Neuronal stem cell (in vitro differentiated cells): Measurements from ENCODE around the gene DCT.

Source experiments
- DNase-seq: peaks from one replicate; pipeline ENCODE4 v3.0.0-alpha.2; 2013; ENCODE audit warnings: low spot score
- H2AFZ ChIP-seq: one replicate; pipeline ENCODE4 v1.6.1; 2013; ENCODE audit warnings: mild to moderate bottlenecking, low read length, inconsistent platforms
- H2AK5ac ChIP-seq: 2 replicates; pipeline ENCODE4 v1.6.1; 2013; ENCODE audit warnings: low read depth, mild to moderate bottlenecking, inconsistent platforms, low read length, moderate library complexity, mixed read lengths
- H2BK120ac ChIP-seq: 2 replicates; pipeline ENCODE4 v1.6.1; 2013; ENCODE audit warnings: low read depth, mild to moderate bottlenecking, inconsistent platforms, low read length, moderate library complexity, mixed read lengths
- H2BK12ac ChIP-seq: one replicate; pipeline ENCODE4 v1.6.1; 2013; ENCODE audit warnings: low read length, inconsistent platforms
- H2BK15ac ChIP-seq: 2 replicates; pipeline ENCODE4 v1.6.1; 2013; ENCODE audit warnings: mild to moderate bottlenecking, low read length, inconsistent platforms, mixed read lengths
- H2BK5ac ChIP-seq: one replicate; pipeline ENCODE4 v1.6.1; 2013; ENCODE audit warnings: inconsistent platforms, mild to moderate bottlenecking, low read length, moderate library complexity
- H3K14ac ChIP-seq: one replicate; pipeline ENCODE4 v1.6.1; 2013; ENCODE audit warnings: low read length, inconsistent platforms
- H3K18ac ChIP-seq: 2 replicates; pipeline ENCODE4 v1.6.1; 2013; ENCODE audit warnings: low read length, inconsistent platforms
- H3K23ac ChIP-seq: 2 replicates; pipeline ENCODE4 v1.6.1; 2013; ENCODE audit warnings: low read depth, mild to moderate bottlenecking, mixed read lengths, low read length, inconsistent platforms; ENCODE audit not compliant: poor library complexity
- H3K27ac ChIP-seq: replicated peaks from 3 replicates; pipeline ENCODE4 v1.5.1; 2013; ENCODE audit warnings: low read length, inconsistent platforms
- H3K27me3 ChIP-seq, 3 experiments: 2 replicates each; pipeline ENCODE4 v1.6.1; 2013; ENCODE audit warnings: low read length in 3 of 3, mild to moderate bottlenecking in 2 of 3, inconsistent platforms in 1 of 3, low read depth in 1 of 3, mixed read lengths in 1 of 3, moderate library complexity in 1 of 3; ENCODE audit not compliant: control insufficient read depth in 3 of 3, insufficient read depth in 3 of 3
- H3K36me3 ChIP-seq, 2 donors: replicated peaks in 1 of 2; 2 replicates each; pipeline ENCODE4 v1.6.1; 2013; ENCODE audit warnings: low read length in 2 of 2; ENCODE audit not compliant: control insufficient read depth in 2 of 2, insufficient read depth in 2 of 2
- H3K4ac ChIP-seq: 2 replicates; pipeline ENCODE4 v1.6.1; 2013; ENCODE audit warnings: inconsistent platforms, mild to moderate bottlenecking, low read length, moderate library complexity
- H3K4me1 ChIP-seq, 2 donors: 1 replicate in 1 of 2; 2 replicates in 1 of 2; pipeline ENCODE4 v1.6.1; 2013; ENCODE audit warnings: low read length in 2 of 2, low read depth in 1 of 2; ENCODE audit not compliant: control insufficient read depth in 2 of 2, insufficient read depth in 1 of 2
- H3K4me2 ChIP-seq: one replicate; pipeline ENCODE4 v1.6.1; 2013; ENCODE audit warnings: mild to moderate bottlenecking, low read length, inconsistent platforms; ENCODE audit not compliant: insufficient read depth, poor library complexity, severe bottlenecking
- H3K4me3 ChIP-seq, 2 donors: 2 replicates each; pipeline ENCODE4 v1.5.1; 2013; ENCODE audit warnings: low read length in 2 of 2, mild to moderate bottlenecking in 2 of 2, inconsistent platforms in 1 of 2, moderate library complexity in 1 of 2
- H3K79me1 ChIP-seq: one replicate; pipeline ENCODE4 v1.6.1; 2013; ENCODE audit warnings: low read depth, mild to moderate bottlenecking, inconsistent platforms, low read length, moderate library complexity
- H3K9ac ChIP-seq: one replicate; pipeline ENCODE4 v1.6.1; 2013; ENCODE audit warnings: mild to moderate bottlenecking, low read depth, low read length, inconsistent platforms; ENCODE audit not compliant: poor library complexity
- H3K9me3 ChIP-seq, 2 donors: replicated peaks in 1 of 2; 2 replicates each; pipeline versions ENCODE3 to v1.6.1; 2013; ENCODE audit warnings: low read length in 2 of 2, mild to moderate bottlenecking in 2 of 2, inconsistent platforms in 1 of 2, low read depth in 1 of 2, mixed read lengths in 1 of 2, moderate library complexity in 1 of 2; ENCODE audit not compliant: control insufficient read depth in 2 of 2, insufficient read depth in 1 of 2
- H4K8ac ChIP-seq: one replicate; pipeline ENCODE4 v1.6.1; 2013; ENCODE audit warnings: low read depth, mild to moderate bottlenecking, inconsistent platforms, low read length, moderate library complexity
- H4K91ac ChIP-seq: one replicate; pipeline ENCODE4 v1.6.1; 2013; ENCODE audit warnings: low read length, low read depth, mild to moderate bottlenecking, inconsistent platforms; ENCODE audit not compliant: poor library complexity
- WGBS, 2 donors: extraction: QIAGEN DNeasy Blood & Tissue Kit; methylation state at CpG; one replicate each; pipeline ENCODE4 v1.1.7; 2013; ENCODE audit warnings: missing lambda C conversion rate in 2 of 2, mixed read lengths in 1 of 2; ENCODE audit not compliant: insufficient read length in 2 of 2, insufficient replicate concordance in 1 of 2; ENCODE audit errors: extremely low coverage in 2 of 2; 5-methylcytosine and 5-hydroxymethylcytosine counted together

Gene DCT

DNA sequence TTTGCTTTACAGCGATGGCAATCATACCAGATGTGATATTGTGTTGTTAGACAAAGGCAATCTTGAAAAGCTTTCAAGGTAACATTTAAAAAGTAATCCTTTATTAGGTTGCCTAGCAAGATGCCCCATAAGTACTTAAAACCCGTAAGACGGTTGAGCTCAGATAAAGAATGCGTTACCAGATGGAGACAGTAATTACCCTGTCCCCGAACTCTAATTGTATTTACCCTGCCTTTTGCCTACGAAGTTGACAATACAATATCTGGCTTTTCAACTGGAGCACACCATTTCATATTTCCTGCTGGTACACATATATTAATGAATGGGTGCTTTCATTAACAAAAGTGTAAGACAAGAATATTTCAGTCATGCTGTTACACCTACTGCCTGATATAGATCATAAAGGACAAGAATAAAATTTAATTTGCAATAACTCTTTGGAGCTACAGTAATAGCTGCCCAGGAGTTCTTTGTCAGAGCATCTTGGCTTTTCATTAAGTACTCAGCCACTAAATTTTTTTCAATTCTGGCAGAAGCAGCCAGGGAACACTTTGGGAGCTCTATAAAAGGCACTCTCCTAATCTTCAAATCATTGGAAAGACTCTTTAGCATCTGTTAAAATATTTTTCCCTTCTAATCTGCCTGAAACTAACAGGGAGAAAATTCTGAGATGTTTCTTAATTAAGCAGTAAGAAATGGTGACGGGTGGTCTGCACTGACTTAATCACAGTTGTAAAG, 63.8 kb downstream of the DCT start:
- Histone ChIP-seq H3K27ac (no peak overlapping the region), H2AK5ac (no peak overlapping the region), H3K4ac (no peak overlapping the region), H3K18ac (no peak overlapping the region), H3K23ac (no peak overlapping the region), H4K8ac (no peak overlapping the region), H3K9me3 (no peaks in the 10 kb centered on the region), H3K9ac (no peak overlapping the region), H2BK120ac (no peak overlapping the region), H3K4me2 (no peak overlapping the region), H3K36me3 (no peaks in the 10 kb centered on the region), H2BK5ac (no peak overlapping the region), H2AFZ (no peak overlapping the region), H2BK15ac (no peak overlapping the region), H3K14ac (no peak overlapping the region), H3K4me1 (peaks cover 0 to 4% of the 10 kb centered on the region in 2 donors), H3K27me3 (no peaks in the 10 kb centered on the region), H2BK12ac (no peak overlapping the region), H3K4me3 (no peak overlapping the region), H3K79me1 (no peaks in the 10 kb centered on the region), H4K91ac (no peak overlapping the region)
- no peak for DNase-seq
- WGBS, 2 donors: no CpG with 5 or more reads among the region's 7 CpGs

DNA sequence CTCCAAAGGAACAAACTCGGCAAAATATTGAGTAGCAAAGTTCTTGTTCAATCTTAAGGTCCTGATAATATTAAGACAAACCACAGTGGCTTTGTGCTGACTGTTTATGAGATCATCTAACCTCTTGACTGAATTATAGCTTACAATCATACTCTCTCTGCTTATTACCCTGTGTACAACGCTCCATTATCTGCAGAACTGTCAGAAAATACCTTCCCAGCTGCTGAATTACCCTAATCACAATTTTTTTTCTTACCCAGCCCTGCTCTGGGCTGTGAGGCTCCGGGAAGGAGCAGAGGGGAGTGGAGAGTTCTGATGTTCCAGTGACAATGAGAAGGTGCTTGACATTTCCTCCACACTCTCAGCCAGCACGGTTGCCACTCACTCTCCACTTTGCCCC, 64.8 kb downstream of the DCT start:
- Histone ChIP-seq H3K36me3 (no peaks in the 10 kb centered on the region), H4K91ac (no peak overlapping the region), H3K27me3 (no peaks in the 10 kb centered on the region), H3K9me3 (no peaks in the 10 kb centered on the region), H3K79me1 (no peaks in the 10 kb centered on the region), H2AFZ (no peak overlapping the region), H3K4me3 (no peak overlapping the region), H2BK12ac (no peak overlapping the region), H3K4ac (no peak overlapping the region), H3K18ac (no peak overlapping the region), H2BK15ac (no peak overlapping the region), H2BK5ac (no peak overlapping the region), H2BK120ac (no peak overlapping the region), H4K8ac (no peak overlapping the region), H3K9ac (no peak overlapping the region), H3K23ac (no peak overlapping the region), H3K14ac (no peak overlapping the region), H3K4me1 (peaks cover 0 to 4% of the 10 kb centered on the region in 2 donors), H3K27ac (no peak overlapping the region), H3K4me2 (no peak overlapping the region), H2AK5ac (no peak overlapping the region)
- WGBS, 2 donors: no CpG with 5 or more reads among the region's 4 CpGs
- no peak for DNase-seq

DNA sequence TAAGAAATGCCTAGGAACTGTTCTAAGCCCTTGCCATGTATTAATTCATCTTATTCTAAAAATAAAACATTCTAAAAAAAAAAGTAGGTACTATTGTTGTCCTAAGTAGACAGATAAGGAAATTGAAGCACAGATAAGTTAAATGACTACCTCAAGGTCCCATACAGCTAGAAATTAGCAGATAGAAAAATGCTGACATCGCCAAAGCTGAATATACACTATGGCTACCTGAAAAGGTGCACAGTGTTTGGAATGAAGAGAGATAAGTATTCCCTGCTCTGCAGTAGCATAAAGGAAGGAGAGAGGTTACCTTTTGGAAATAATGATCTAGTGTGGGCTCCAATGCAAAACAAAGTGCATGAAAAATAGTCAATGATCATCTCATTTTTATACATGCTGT, 65.3 kb downstream of the DCT start:
- Histone ChIP-seq H3K27ac (no peak overlapping the region), H3K14ac (no peak overlapping the region)
- WGBS, 2 donors: no CpG with 5 or more reads among the region's 1 CpG

DNA sequence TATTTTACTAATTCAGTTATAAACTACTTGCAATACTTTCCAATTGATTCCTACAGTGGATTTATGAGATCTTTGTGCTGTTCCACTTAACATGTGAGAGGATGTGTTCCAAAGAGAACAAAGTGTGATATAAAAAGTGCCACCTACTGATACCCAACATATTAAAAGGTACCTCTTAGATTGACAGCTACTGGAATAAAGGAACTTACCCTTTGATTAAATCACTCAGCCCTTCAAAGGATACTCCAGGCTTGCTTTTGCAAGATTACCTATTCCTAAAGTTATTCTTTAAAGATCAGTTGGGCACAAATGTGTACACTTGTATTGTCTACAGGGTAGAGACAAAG, 65.9 kb downstream of the DCT start:
- no peak overlapping the region for H3K23ac ChIP-seq
- no peak overlapping the region for H2BK12ac ChIP-seq
- DNase-seq: no peak
- no peak overlapping the region for H3K27ac ChIP-seq
- H3K14ac ChIP-seq: no peak overlapping the region
- no peak overlapping the region for H3K4me2 ChIP-seq
- no peak overlapping the region for H2AFZ ChIP-seq
- peaks cover 0 to 4% of the 10 kb centered on the region in 2 donors for H3K4me1 ChIP-seq
- H3K79me1 ChIP-seq: no peaks in the 10 kb centered on the region
- no peak overlapping the region for H3K18ac ChIP-seq
- H3K36me3 ChIP-seq: no peaks in the 10 kb centered on the region
- no peak overlapping the region for H2BK5ac ChIP-seq
- no peak overlapping the region for H3K4ac ChIP-seq
- no peak overlapping the region for H3K4me3 ChIP-seq
- no peaks in the 10 kb centered on the region for H3K27me3 ChIP-seq
- H4K8ac ChIP-seq: no peak overlapping the region
- no peak overlapping the region for H2BK120ac ChIP-seq
- H4K91ac ChIP-seq: no peak overlapping the region
- H3K9me3 ChIP-seq: no peaks in the 10 kb centered on the region
- no peak overlapping the region for H2AK5ac ChIP-seq
- no peak overlapping the region for H2BK15ac ChIP-seq
- H3K9ac ChIP-seq: no peak overlapping the region

More for the DNA sequence above, 65.3 kb downstream of the DCT start:
- H2BK15ac ChIP-seq: no peak overlapping the region
- no peaks in the 10 kb centered on the region for H3K79me1 ChIP-seq
- H3K18ac ChIP-seq: no peak overlapping the region
- no peak overlapping the region for H2AFZ ChIP-seq
- H3K9me3 ChIP-seq: no peaks in the 10 kb centered on the region
- H2BK120ac ChIP-seq: no peak overlapping the region
- DNase-seq: no peak
- no peak overlapping the region for H2BK12ac ChIP-seq
- H3K4me2 ChIP-seq: no peak overlapping the region
- no peak overlapping the region for H2BK5ac ChIP-seq
- H3K4me3 ChIP-seq: no peak overlapping the region
- H4K91ac ChIP-seq: no peak overlapping the region
- no peak overlapping the region for H4K8ac ChIP-seq
- H3K36me3 ChIP-seq: no peaks in the 10 kb centered on the region
- peaks cover 0 to 4% of the 10 kb centered on the region in 2 donors for H3K4me1 ChIP-seq
- no peak overlapping the region for H3K4ac ChIP-seq
- no peak overlapping the region for H2AK5ac ChIP-seq
- H3K9ac ChIP-seq: no peak overlapping the region
- H3K23ac ChIP-seq: no peak overlapping the region
- H3K27me3 ChIP-seq: no peaks in the 10 kb centered on the region
